ENCODE results near the gene INO80. TPM values are rescaled to one million over a fixed set of nuclear protein-coding genes. Genes with fewer than 3 reads are reported as not detected.
"Not testable (repeated sequence)": the region's sequence is repeated elsewhere in the genome, so short reads cannot be mapped to it uniquely, and the experiment has no call there.

INO80 gene
- total RNA-seq, 2 donors from 2014 or later, result 14.8 to 17.5 TPM

- Histone ChIP-seq H3K4me3 (ENCODE audit: low read length) (no peak overlapping the region), H3K4me1 (ENCODE audit: control insufficient read depth, insufficient read depth, low read length) (no peaks in the 10 kb centered on the region), H3K9me3 (ENCODE audit: control insufficient read depth, low read length) (no peaks in the 10 kb centered on the region), H3K27me3 (ENCODE audit: control insufficient read depth, insufficient read depth, low read length, poor library complexity, severe bottlenecking) (no peaks in the 10 kb centered on the region), H3K36me3 (ENCODE audit: control insufficient read depth, insufficient read depth, low read length) (no peaks in the 10 kb centered on the region), H3K9ac (ENCODE audit: extremely low read depth, low read length, poor library complexity, severe bottlenecking) (no peak overlapping the region), H3K27ac (ENCODE audit: low read depth, low read length) (no peak overlapping the region)
- Mint-ChIP-seq H3K36me3 (ENCODE audit: low read depth) (peaks cover 2% of the 10 kb centered on the region), H3K27ac (no peak overlapping the region), H3K4me3 (peak overlapping the region; percentile 77), H3K4me1 (peaks cover 21% of the 10 kb centered on the region), H3K27me3 (ENCODE audit: insufficient read depth) (peaks cover 29% of the 10 kb centered on the region), H3K9me3 (no peaks in the 10 kb centered on the region)
- no peak for TF ChIP-seq CTCF (conservative IDR thresholded peaks at IDR 0.05)
- DNase-seq, result no peak
- 84 to 91% methylated on average over 14 to 20 of the region's 20 CpGs for WGBS, 2 experiments (ENCODE audit: insufficient coverage in 1 of 2, insufficient read length in 1 of 2)
Measured at GRCh38 chr15:40955141-40955903, 160.8 kb downstream of the INO80 start.

GRCh38 chr15:40954158-40954848 lies 161.8 kb downstream of the INO80 start:
- not testable (repeated sequence) for H3K27me3 ChIP-seq (ENCODE audit: control insufficient read depth, insufficient read depth, low read length, poor library complexity, severe bottlenecking); H3K27ac ChIP-seq (ENCODE audit: low read depth, low read length); H3K36me3 Mint-ChIP-seq (ENCODE audit: low read depth); H3K9me3 ChIP-seq (ENCODE audit: control insufficient read depth, low read length); H3K36me3 ChIP-seq (ENCODE audit: control insufficient read depth, insufficient read depth, low read length); H3K9me3 Mint-ChIP-seq; H3K4me1 ChIP-seq (ENCODE audit: control insufficient read depth, insufficient read depth, low read length); DNase-seq
- H3K4me3 Mint-ChIP-seq, result peak overlapping the region; percentile 77
- H3K9ac ChIP-seq (ENCODE audit: extremely low read depth, low read length, poor library complexity, severe bottlenecking), result peak overlapping the region; percentile 90
- peaks cover 12% of the 10 kb centered on the region for H3K4me1 Mint-ChIP-seq
- WGBS, 2 experiments (ENCODE audit: insufficient coverage in 1 of 2, insufficient read length in 1 of 2), result 75 to 83% methylated on average over 7 to 8 of the region's 8 CpGs
- peak overlapping the region; percentile 90 for H3K4me3 ChIP-seq (ENCODE audit: low read length)
- H3K27ac Mint-ChIP-seq, result peak overlapping the region; percentile 48
- H3K27me3 Mint-ChIP-seq (ENCODE audit: insufficient read depth), result peaks cover 30% of the 10 kb centered on the region

GRCh38 chr15:40953713-40954074 lies 162.4 kb downstream of the INO80 start:
- Mint-ChIP-seq H3K9me3 (no peaks in the 10 kb centered on the region), H3K4me3 (peak overlapping the region; percentile 77), H3K36me3 (ENCODE audit: low read depth) (peaks cover 2% of the 10 kb centered on the region), H3K4me1 (peaks cover 18% of the 10 kb centered on the region), H3K27ac (peak overlapping the region; percentile 91), H3K27me3 (ENCODE audit: insufficient read depth) (peaks cover 33% of the 10 kb centered on the region)
- no peak for DNase-seq
- Histone ChIP-seq H3K4me1 (ENCODE audit: control insufficient read depth, insufficient read depth, low read length) (no peaks in the 10 kb centered on the region), H3K4me3 (ENCODE audit: low read length) (peak overlapping the region; percentile 90), H3K27me3 (ENCODE audit: control insufficient read depth, insufficient read depth, low read length, poor library complexity, severe bottlenecking) (no peaks in the 10 kb centered on the region), H3K27ac (ENCODE audit: low read depth, low read length) (peak overlapping the region; percentile 90), H3K9me3 (ENCODE audit: control insufficient read depth, low read length) (no peaks in the 10 kb centered on the region), H3K9ac (ENCODE audit: extremely low read depth, low read length, poor library complexity, severe bottlenecking) (peak overlapping the region; percentile 90), H3K36me3 (ENCODE audit: control insufficient read depth, insufficient read depth, low read length) (no peaks in the 10 kb centered on the region)
- 0 to 4% methylated on average over 12 to 17 of the region's 17 CpGs for WGBS, 2 experiments (ENCODE audit: insufficient coverage in 1 of 2, insufficient read length in 1 of 2)
- no peak for TF ChIP-seq CTCF (conservative IDR thresholded peaks at IDR 0.05)
